GM12892 (cell line): ENCODE measurements around the gene SPON1.

Experiments used
- POLR2A ChIP-seq: IDR thresholded peaks from 2 replicates; pipeline ENCODE4 v1.6.1; 2011; ENCODE audit warnings: low read depth, low read length, control low read depth
- POLR2AphosphoS5 ChIP-seq: IDR thresholded peaks from 2 replicates; pipeline ENCODE4 v1.6.1; 2011; ENCODE audit warnings: low read depth, low read length, control low read depth

DNA sequence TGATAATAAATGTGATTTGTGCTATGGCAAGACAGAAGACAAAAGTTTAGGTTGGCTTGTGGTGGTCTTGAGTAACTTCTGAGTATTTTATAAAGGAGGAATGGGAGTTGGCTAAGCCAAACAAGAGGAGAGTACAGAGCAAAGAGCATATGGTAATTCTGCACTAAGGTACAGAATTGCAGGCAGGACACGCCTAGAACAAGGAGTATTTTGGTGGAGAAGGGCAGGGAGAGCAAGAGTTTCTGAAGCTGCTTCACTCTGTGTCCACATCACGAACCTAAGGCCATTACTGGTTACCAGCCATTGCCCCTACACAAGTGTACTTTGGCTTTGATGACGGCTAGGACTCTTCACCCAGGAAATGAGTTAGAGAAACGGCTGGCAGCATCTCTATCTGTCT, 170.9 kb downstream of the SPON1 start:
- TF ChIP-seq POLR2A (no peak), POLR2AphosphoS5 (no peak)
